Activated CD4-positive, CD25-positive, alpha-beta regulatory T cell treated with anti-CD3 and anti-CD28 coated beads, Interleukin-2, amount 50 U/mL, for 72 hours (primary cell): Measurements from ENCODE around the gene ENOX1.
"Not testable (repeated sequence)": the region's sequence is repeated elsewhere in the genome, so short reads cannot be mapped to it uniquely, and the experiment has no call there.

Experiments used
- DNase-seq: peaks from one replicate; pipeline ENCODE4 v3.0.0; 2021

The ENOX1 gene

GRCh38 chr13:43786766-43787517 lies at the start of gene ENOX1:
Gene ENOX1, minus strand, starts transcription at chr13:43786972.
- DNase-seq, result peak; percentile 34

- DNase-seq, result no peak
Observed at GRCh38 chr13:43835701-43836100, 48.9 kb upstream of the ENOX1 start.

GRCh38 chr13:43831088-43831487 lies 44.3 kb upstream of the ENOX1 start:
- DNase-seq, result no peak

- DNase-seq, result no peak
Observed at GRCh38 chr13:43830497-43830881, 43.7 kb upstream of the ENOX1 start.

GRCh38 chr13:43824656-43825055 lies 37.9 kb upstream of the ENOX1 start:
- DNase-seq, result not testable (repeated sequence)

- no peak for DNase-seq
Observed at GRCh38 chr13:43822969-43823368, 36.2 kb upstream of the ENOX1 start.

GRCh38 chr13:43816401-43816889 lies 29.7 kb upstream of the ENOX1 start:
- DNase-seq, result no peak

GRCh38 chr13:43815204-43815603 lies 28.4 kb upstream of the ENOX1 start:
- DNase-seq, result no peak

- no peak for DNase-seq
Observed at GRCh38 chr13:43808676-43809075, 21.9 kb upstream of the ENOX1 start.

GRCh38 chr13:43805681-43806128 lies 18.9 kb upstream of the ENOX1 start:
- no peak for DNase-seq

- no peak for DNase-seq
Observed at GRCh38 chr13:43805071-43805468, 18.3 kb upstream of the ENOX1 start.

GRCh38 chr13:43804461-43805070 lies 17.8 kb upstream of the ENOX1 start:
- no peak for DNase-seq

GRCh38 chr13:43802511-43802910 lies 15.7 kb upstream of the ENOX1 start:
- no peak for DNase-seq

GRCh38 chr13:43800828-43801227 lies 14.1 kb upstream of the ENOX1 start:
- no peak for DNase-seq

- DNase-seq, result no peak
Observed at GRCh38 chr13:43799191-43799590, 12.4 kb upstream of the ENOX1 start.

GRCh38 chr13:43797869-43798268 lies 11.1 kb upstream of the ENOX1 start:
- no peak for DNase-seq

GRCh38 chr13:43797159-43797558 lies 10.4 kb upstream of the ENOX1 start:
- no peak for DNase-seq

GRCh38 chr13:43794416-43794815 lies 7.6 kb upstream of the ENOX1 start:
- no peak for DNase-seq

GRCh38 chr13:43792076-43792881 lies 5.5 kb upstream of the ENOX1 start:
- DNase-seq, result no peak

- no peak for DNase-seq
Observed at GRCh38 chr13:43787997-43788396, 1.2 kb upstream of the ENOX1 start.

GRCh38 chr13:43787518-43787891 lies 733 bp upstream of the ENOX1 start:
- no peak for DNase-seq

- no peak for DNase-seq
Observed at GRCh38 chr13:43786472-43786765, 353 bp downstream of the ENOX1 start.

GRCh38 chr13:43785650-43786471 lies 911 bp downstream of the ENOX1 start:
- peak; percentile 31 for DNase-seq
